GM23248 (cell line): ENCODE results near the gene TULP3. TPM values are rescaled to one million over a fixed set of nuclear protein-coding genes. Genes with fewer than 3 reads are reported as not detected.

Experiments
- DNase-seq: peaks from one replicate; pipeline ENCODE4 v3.0.0-alpha.2; 2015
- H2AFZ ChIP-seq: fragments of 200-600 bp; sonication (generic); 2 replicates; pipeline ENCODE4 v1.6.1; 2016; ENCODE audit warnings: antibody characterized with exemption
- H3F3A ChIP-seq: fragments of 200-600 bp; sonication (generic); 2 replicates; pipeline ENCODE4 v1.6.1; 2016; ENCODE audit warnings: mild to moderate bottlenecking, antibody characterized with exemption, mixed run types; ENCODE audit not compliant: insufficient read depth
- H3K27ac ChIP-seq: fragments of 200-600 bp; sonication (generic); 2 replicates; pipeline ENCODE4 v1.5.1; 2016; ENCODE audit warnings: mild to moderate bottlenecking
- H3K27me3 ChIP-seq: fragments of 200-600 bp; sonication (generic); replicated peaks from 2 replicates; pipeline ENCODE4 v1.6.1; 2016; ENCODE audit warnings: mild to moderate bottlenecking; ENCODE audit not compliant: insufficient read depth
- H3K36me3 ChIP-seq: fragments of 200-600 bp; sonication (generic); 2 replicates; pipeline ENCODE4 v1.6.1; 2016; ENCODE audit warnings: low read depth, mild to moderate bottlenecking
- H3K4me1 ChIP-seq: fragments of 200-600 bp; sonication (generic); 2 replicates; pipeline ENCODE4 v1.6.1; 2016; ENCODE audit warnings: mild to moderate bottlenecking; ENCODE audit not compliant: insufficient read depth
- H3K4me2 ChIP-seq: fragments of 200-600 bp; sonication (generic); one replicate; pipeline ENCODE4 v1.6.1; 2016; ENCODE audit warnings: mild to moderate bottlenecking; ENCODE audit not compliant: unreplicated experiment
- H3K4me3 ChIP-seq: fragments of 200-600 bp; sonication (generic); 2 replicates; pipeline ENCODE4 v1.5.1; 2016; ENCODE audit warnings: mild to moderate bottlenecking
- H3K79me2 ChIP-seq: fragments of 200-600 bp; sonication (generic); 2 replicates; pipeline ENCODE4 v1.6.1; 2016; ENCODE audit warnings: mild to moderate bottlenecking; ENCODE audit not compliant: insufficient read depth
- H3K9ac ChIP-seq: fragments of 200-600 bp; sonication (generic); 2 replicates; pipeline ENCODE4 v1.6.1; 2016; ENCODE audit warnings: mild to moderate bottlenecking
- H3K9me2 ChIP-seq: fragments of 200-600 bp; sonication (generic); 2 replicates; pipeline ENCODE4 v1.6.1; 2016; ENCODE audit warnings: mixed run types, mild to moderate bottlenecking, moderate library complexity; ENCODE audit not compliant: insufficient read depth
- H3K9me3 ChIP-seq: fragments of 200-600 bp; sonication (generic); one replicate; pipeline ENCODE4 v1.6.1; 2017; ENCODE audit warnings: low read depth
- H4K20me1 ChIP-seq: fragments of 200-600 bp; sonication (generic); 2 replicates; pipeline ENCODE4 v1.6.0; 2016; ENCODE audit not compliant: insufficient read depth
- EZH2 ChIP-seq: fragments of 200-600 bp; sonication (generic); IDR thresholded peaks from 2 replicates; pipeline ENCODE4 v1.6.1; 2018; ENCODE audit warnings: antibody characterized with exemption, mild to moderate bottlenecking; ENCODE audit not compliant: insufficient read depth, poor library complexity, severe bottlenecking
- EZH2phosphoT487 ChIP-seq: fragments of 200-600 bp; sonication (generic); IDR thresholded peaks from 2 replicates; pipeline ENCODE4 v1.6.1; 2018; ENCODE audit warnings: antibody characterized with exemption, moderate library complexity, mild to moderate bottlenecking, low read depth; ENCODE audit not compliant: insufficient read depth
- WGBS, 2 experiments: methylation state at CpG; one replicate each; pipeline ENCODE4 v1.1.6; 2015 to 2017; ENCODE audit warnings: low lambda C conversion rate in 2 of 2, low coverage in 1 of 2; ENCODE audit errors: missing lambda C conversion rate in 2 of 2; 5-methylcytosine and 5-hydroxymethylcytosine counted together
- in situ Hi-C: fragments of 300-500 bp; cut with MboI; formaldehyde crosslinking; loops from 2 replicates; pipeline ENCODE4 v1.15.0; 2020
- polyA plus RNA-seq: library from polyadenylated mRNA; unstranded; fragments of >200 nt; fragmentation: Nextera tagmentation; extraction: Ambion mirVana; gene quantifications from 2 replicates; pipeline ENCODE4 v1.2.1, GENCODE V29; 2016
- total RNA-seq: library from RNA; depleted of rRNA; stranded (reverse); fragments of >200 nt; shearing (Covaris generic); gene quantifications from 2 replicates; pipeline ENCODE4 v1.2.3, GENCODE V29; 2014

TULP3 gene
- total and polyA plus RNA-seq, 2 experiments from 2014 or later: 42.6 to 47.0 TPM

GRCh38 chr12:2876431-2877046 is 14.2 kb upstream of the TULP3 start:
- Histone ChIP-seq H3K9me2 (no peaks in the 10 kb centered on the region), H3K4me3 (peak overlapping the region; percentile 82), H3K27me3 (no peaks in the 10 kb centered on the region), H3F3A (peaks cover 10% of the 10 kb centered on the region), H3K36me3 (no peaks in the 10 kb centered on the region), H3K27ac (peak overlapping the region; percentile 88), H3K9me3 (no peaks in the 10 kb centered on the region), H3K4me1 (peaks cover 16% of the 10 kb centered on the region), H3K4me2 (peak overlapping the region; percentile 81), H4K20me1 (no peaks in the 10 kb centered on the region), H3K9ac (peak overlapping the region; percentile 92), H2AFZ (peak overlapping the region; percentile 94), H3K79me2 (peaks cover 83% of the 10 kb centered on the region)
- TF ChIP-seq EZH2: no peak
- no peak for TF ChIP-seq EZH2phosphoT487
- 8% methylated on average over 28 to 32 of the region's 38 CpGs for WGBS, 2 experiments
- DNase-seq: peak; percentile 57
- in situ Hi-C loops: no loop called here

- H2AFZ ChIP-seq: peak within 1 kb of the TSS; percentile 94
- no peaks in the 10 kb centered on the region for H3K9me2 ChIP-seq
- peak within 1 kb of the TSS; percentile 82 for H3K4me3 ChIP-seq
- H3K27me3 ChIP-seq: no peaks in the 10 kb centered on the region
- no peaks in the 10 kb centered on the region for H3K9me3 ChIP-seq
- 1 to 2% methylated on average over 27 to 70 of the region's 70 CpGs for WGBS, 2 experiments
- H3K79me2 ChIP-seq: peaks cover 88% of the 10 kb centered on the region
- peak within 1 kb of the TSS; percentile 88 for H3K27ac ChIP-seq
- no peak for TF ChIP-seq EZH2phosphoT487
- in situ Hi-C loops: no loop called here
- H3F3A ChIP-seq: peaks cover 10% of the 10 kb centered on the region
- peak within 1 kb of the TSS; percentile 81 for H3K4me2 ChIP-seq
- H4K20me1 ChIP-seq: no peaks in the 10 kb centered on the region
- peak; percentile 98 for DNase-seq
- peaks cover 16% of the 10 kb centered on the region for H3K4me1 ChIP-seq
- peak within 1 kb of the TSS; percentile 92 for H3K9ac ChIP-seq
- H3K36me3 ChIP-seq: no peaks in the 10 kb centered on the region
Observed at GRCh38 chr12:2877047-2877952, 13.4 kb upstream of the TULP3 start, which contains the start of the genes FOXM1 and RHNO1. Gene FOXM1 (minus strand): TSS chr12:2877174. CDS start chr12:2874478, 2,696 bp downstream. Gene RHNO1 (plus strand): TSS chr12:2877223. CDS start chr12:2885367, 8,144 bp downstream.

GRCh38 chr12:2877953-2878732 is 12.5 kb upstream of the TULP3 start:
- peaks cover 16% of the 10 kb centered on the region for H3K4me1 ChIP-seq
- H3K36me3 ChIP-seq: no peaks in the 10 kb centered on the region
- H3F3A ChIP-seq: peaks cover 10% of the 10 kb centered on the region
- TF ChIP-seq EZH2phosphoT487 (no peak), EZH2 (no peak)
- H3K9ac ChIP-seq: peak overlapping the region; percentile 92
- peak overlapping the region; percentile 81 for H3K4me2 ChIP-seq
- WGBS, 2 experiments: 33 to 37% methylated on average over 16 of the region's 16 CpGs
- peak; percentile 62 for DNase-seq
- H3K4me3 ChIP-seq: peak overlapping the region; percentile 82
- H2AFZ ChIP-seq: peak overlapping the region; percentile 94
- no peaks in the 10 kb centered on the region for H3K9me3 ChIP-seq
- no peaks in the 10 kb centered on the region for H4K20me1 ChIP-seq
- in situ Hi-C loops: no loop called here
- no peaks in the 10 kb centered on the region for H3K9me2 ChIP-seq
- peak overlapping the region; percentile 88 for H3K27ac ChIP-seq
- H3K27me3 ChIP-seq: no peaks in the 10 kb centered on the region
- peaks cover 89% of the 10 kb centered on the region for H3K79me2 ChIP-seq

- DNase-seq: no peak
- peaks cover 10% of the 10 kb centered on the region for H3F3A ChIP-seq
- no peak overlapping the region for H2AFZ ChIP-seq
- H3K79me2 ChIP-seq: peaks cover 81% of the 10 kb centered on the region
- H3K9me3 ChIP-seq: no peaks in the 10 kb centered on the region
- H3K4me1 ChIP-seq: peaks cover 16% of the 10 kb centered on the region
- H4K20me1 ChIP-seq: no peaks in the 10 kb centered on the region
- H3K4me3 ChIP-seq: no peak overlapping the region
- H3K27me3 ChIP-seq: no peaks in the 10 kb centered on the region
- H3K36me3 ChIP-seq: no peaks in the 10 kb centered on the region
- H3K4me2 ChIP-seq: no peak overlapping the region
- no peak overlapping the region for H3K27ac ChIP-seq
- no peak for TF ChIP-seq EZH2
- no peak for TF ChIP-seq EZH2phosphoT487
- in situ Hi-C loops: loop anchor here (10.0 kb wide), 1 partner anchor 155 kb away; no protein-coding TSS in a partner anchor
- no peaks in the 10 kb centered on the region for H3K9me2 ChIP-seq
- H3K9ac ChIP-seq: no peak overlapping the region
- 98 to 100% methylated on average over 3 of the region's 3 CpGs for WGBS, 2 experiments
Observed at GRCh38 chr12:2879853-2880252, 10.8 kb upstream of the TULP3 start.
